GM19240 (cell line): ENCODE measurements around the gene NDRG3.
"Not testable (repeated sequence)": the region's sequence is repeated elsewhere in the genome, so short reads cannot be mapped to it uniquely, and the experiment has no call there.

Experiments used
- DNase-seq: peaks from one replicate; pipeline ENCODE4 v3.0.0; 2011; ENCODE audit warnings: low spot score; ENCODE audit not compliant: insufficient read length

Gene NDRG3

DNA sequence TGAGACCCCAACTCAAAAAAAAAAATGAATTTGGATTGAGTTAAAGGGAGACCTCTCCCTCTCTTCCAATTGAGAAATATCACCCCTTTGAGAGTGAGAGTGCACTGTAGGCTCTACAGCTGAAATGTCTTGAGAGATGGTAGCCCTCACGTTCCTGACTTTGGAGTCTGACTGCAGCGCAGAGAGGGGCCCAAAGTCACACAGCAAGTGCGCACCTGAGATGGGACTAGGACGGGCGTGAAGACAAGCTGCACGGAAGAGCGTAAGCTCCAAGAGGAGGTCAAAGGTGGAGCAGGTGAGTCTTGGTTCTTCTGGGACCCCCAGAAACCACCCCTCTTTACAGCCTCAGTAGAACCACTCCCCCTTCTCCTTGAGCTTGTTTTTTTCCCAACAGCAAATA, 100.5 kb downstream of the NDRG3 start:
- no peak for DNase-seq

DNA sequence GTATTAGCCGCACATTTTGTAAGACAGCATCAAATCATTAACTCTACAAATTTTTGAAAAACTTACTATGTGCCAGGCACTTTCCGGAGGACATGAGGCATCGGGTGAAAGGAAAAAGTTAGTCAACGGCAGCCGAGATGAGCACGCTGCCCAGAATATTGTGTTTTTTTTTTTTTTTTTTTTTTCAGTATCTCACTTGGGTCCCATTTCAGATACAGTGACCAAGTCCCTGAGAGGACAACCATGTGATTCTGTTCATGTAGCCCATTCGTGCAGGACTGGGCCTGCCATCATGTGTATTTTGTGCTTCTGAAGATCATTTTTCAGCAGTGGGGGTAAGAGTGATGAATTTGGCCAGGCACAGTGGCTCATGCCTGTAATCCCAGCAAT, 101.2 kb downstream of the NDRG3 start:
- no peak for DNase-seq

DNA sequence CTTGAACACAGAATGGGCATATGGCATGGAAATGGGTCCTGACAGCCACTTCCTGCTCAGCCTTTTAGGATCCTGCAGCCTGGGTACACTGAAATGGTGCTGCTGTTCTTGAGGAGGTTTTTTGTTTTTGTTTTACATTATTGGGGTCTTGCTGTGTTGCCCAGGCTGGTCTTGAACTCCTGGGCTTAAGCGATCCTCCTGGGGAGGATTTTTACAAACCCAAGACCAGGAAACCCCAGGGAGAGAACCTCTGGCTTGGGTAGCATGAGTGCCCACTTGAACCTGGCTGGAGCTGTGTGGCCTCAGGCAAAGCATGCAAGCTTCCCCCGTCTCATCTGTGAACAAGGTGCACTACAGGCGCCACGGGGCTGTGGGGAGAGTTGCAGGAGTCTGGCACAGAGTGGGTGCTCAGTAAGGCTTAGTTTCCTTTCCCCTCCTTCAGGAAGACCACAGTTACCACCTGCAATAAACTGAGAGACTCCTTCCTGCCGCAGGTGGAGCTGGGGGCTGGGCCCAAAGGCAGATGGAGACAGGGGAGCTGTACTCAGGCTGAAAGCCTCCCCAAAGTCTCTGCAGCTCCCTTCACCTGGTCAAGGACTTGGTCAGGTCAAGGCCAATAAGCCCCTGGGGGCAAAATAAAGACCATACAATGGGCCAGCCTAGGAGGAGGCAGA, 101.7 kb downstream of the NDRG3 start:
- no peak for DNase-seq

DNA sequence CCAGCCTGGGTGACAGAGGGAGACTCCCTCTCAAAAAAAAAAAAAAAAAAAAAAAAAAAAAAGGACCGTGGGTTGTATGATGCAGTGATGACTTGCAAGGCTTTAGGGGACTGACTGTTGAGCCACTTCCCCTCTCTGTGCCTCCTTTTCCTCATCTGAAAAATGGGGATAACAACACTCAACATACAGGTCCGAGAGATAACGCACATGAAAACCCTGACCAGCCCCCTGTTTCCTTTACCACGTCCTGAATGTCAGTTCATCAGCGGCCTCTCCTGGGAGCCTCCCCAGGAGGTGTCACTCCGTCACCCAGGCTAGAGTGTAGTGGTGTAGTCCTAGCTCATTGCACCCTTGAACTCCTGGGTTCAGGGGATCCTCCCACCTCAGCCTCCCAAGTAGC, 103.8 kb downstream of the NDRG3 start:
- no peak for DNase-seq

DNA sequence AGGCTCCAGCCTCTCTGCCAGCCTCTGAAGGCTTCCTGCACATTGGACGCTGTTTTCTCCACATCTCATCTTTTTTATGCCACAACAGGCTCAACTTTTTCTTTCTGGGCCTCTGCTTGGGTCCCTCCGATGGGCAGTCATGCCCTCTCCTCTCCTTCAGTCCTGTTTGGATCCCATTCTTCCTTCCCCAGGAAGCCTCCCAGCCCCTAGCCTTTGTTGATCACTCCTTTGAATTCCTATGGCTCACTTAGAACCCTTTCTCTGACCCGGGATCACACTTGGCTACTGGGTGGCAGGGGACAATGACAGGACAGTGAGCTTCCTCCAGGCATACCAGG, 104.4 kb downstream of the NDRG3 start:
- DNase-seq = no peak

DNA sequence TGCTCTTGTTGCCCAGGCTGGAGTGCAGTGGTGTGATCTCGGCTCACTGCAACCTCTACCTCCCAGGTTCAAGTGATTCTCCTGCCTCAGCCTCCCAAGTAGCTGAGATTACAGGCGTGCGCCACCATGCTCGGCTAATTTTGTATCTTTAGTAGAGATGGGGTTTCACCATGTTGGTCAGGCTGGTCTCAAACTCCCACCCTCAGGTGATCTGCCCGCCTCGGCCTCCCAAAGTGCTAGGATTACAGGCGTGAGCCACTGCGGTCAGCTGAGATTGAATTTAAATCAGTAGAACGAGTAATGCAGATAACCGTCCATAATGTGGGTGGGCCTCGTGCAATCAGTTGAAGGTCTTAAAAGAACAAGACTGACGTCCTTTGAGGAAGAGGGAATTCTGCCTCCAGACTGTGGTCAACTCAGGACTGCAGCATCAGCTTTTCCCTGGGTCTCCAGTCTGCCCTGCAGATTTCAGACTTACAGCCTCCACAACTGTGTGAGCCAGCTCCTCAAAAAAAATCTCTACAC, 107.0 kb downstream of the NDRG3 start:
- DNase-seq = not testable (repeated sequence)

DNA sequence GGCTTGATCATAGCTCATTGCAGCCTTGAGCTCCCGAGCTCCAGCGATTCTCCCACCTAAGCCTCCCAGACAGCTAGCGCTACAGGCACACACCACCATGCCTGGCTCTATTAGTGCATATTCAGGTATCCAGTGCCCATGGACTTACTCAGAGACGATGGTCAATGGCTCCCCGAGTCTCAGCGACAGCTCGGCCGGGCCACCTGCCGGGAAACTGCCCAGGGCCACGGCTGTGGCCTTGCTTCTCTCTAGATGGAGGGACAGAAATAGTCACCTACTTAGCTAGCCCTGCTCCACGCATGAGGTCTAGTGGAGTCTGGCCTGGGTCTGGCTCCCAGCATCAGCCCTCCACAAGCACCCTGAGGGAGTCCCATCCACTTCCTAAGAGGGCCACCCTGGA, 111.5 kb downstream of the NDRG3 start:
- DNase-seq = no peak

DNA sequence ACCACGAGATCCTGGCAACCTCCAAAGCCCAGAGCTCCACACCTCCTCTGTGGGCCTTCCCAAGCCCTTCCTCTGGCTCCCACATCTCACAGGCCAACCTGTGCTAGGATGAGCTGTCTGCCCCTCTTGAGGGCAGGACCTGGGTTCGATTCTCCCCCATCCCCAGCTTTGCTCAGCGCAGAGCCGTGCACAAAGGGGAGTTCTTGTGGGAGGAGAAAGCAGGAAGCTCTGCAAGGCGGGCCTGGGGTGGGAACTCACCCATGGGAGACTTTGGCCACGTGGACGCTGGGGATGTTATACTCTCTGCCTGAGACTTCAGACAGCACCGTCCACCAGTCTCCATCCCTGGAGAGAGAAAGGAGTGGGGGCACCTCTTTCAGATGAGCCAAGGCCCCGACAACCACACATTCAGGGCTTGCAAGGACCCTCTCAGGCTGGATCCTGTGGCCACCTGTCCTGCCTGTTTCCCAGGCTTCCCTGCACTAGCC, 112.6 kb downstream of the NDRG3 start:
- DNase-seq = no peak

DNA sequence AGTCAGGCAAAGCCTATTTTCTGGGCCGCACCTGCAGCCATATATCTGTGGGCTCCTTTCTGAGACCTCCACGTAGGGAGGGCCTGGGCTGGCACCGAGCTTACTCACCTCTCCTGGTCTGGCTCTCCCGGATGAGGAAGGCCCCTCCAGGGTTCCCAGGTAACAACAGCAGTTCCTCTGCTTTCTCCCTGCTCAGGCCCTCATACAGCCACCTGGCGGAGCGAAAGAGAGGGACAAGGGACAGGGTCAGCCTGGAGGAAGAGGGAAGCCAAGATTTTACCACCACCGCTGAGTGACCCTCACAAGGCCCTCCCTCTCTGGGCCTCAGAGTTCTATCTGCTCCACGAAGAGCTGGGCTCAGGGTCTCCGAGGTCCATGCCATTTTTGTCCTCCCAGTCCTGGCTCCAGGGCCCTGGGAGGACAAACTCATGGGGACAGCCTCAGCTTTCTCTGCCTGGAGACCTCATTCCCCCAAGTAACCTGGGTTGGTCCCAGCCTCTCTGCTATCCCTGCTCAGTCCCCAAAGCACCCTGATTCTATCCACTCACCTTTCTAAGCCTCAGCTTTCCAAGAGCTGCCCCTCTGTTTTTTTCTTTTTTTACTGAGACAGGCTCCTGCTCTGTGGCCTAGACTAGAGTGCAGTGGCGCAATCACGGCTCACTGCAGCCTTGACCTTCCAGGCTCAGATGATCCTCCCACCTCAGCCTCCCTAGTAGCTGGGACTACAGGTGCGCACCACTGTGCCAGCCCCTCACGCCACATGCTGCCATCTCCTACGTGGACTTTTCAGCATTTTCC, 113.2 kb downstream of the NDRG3 start:
- DNase-seq = no peak

DNA sequence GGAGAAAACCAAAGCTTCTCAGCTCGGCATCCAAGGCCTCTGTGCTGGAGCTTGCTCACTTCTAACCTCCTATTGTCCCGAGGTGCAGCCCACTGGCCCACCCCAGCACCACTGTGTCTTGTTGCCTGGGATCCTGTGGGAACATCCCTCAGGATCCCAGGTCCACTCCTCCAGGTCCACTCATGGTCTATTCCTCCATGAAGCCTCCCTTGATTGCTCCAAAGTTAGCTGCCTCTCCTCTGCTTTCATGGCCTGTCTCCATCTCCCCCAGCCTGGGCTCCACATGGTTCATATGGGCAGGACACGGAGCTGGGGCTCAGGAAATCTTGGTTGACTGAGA, 113.8 kb downstream of the NDRG3 start:
- DNase-seq = no peak

DNA sequence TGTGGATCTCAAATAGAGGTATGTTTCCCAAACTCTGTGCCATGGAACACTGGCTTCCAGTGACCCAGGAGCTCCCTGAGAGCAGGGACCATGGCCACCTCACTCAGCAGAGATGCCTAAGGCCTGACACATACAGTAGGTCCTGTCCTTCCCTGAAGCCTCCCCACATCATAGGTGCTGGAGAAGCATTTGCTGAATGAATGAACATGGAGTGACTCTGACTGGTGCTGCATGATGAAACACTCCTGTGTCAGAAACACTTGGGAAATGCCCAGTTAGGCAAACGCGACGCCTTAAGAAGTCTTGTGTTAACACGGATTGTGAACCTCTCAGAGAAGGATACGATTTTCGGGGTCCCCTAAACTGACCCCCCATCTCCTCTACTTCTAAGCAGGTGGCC, 114.2 kb downstream of the NDRG3 start:
- DNase-seq = no peak

DNA sequence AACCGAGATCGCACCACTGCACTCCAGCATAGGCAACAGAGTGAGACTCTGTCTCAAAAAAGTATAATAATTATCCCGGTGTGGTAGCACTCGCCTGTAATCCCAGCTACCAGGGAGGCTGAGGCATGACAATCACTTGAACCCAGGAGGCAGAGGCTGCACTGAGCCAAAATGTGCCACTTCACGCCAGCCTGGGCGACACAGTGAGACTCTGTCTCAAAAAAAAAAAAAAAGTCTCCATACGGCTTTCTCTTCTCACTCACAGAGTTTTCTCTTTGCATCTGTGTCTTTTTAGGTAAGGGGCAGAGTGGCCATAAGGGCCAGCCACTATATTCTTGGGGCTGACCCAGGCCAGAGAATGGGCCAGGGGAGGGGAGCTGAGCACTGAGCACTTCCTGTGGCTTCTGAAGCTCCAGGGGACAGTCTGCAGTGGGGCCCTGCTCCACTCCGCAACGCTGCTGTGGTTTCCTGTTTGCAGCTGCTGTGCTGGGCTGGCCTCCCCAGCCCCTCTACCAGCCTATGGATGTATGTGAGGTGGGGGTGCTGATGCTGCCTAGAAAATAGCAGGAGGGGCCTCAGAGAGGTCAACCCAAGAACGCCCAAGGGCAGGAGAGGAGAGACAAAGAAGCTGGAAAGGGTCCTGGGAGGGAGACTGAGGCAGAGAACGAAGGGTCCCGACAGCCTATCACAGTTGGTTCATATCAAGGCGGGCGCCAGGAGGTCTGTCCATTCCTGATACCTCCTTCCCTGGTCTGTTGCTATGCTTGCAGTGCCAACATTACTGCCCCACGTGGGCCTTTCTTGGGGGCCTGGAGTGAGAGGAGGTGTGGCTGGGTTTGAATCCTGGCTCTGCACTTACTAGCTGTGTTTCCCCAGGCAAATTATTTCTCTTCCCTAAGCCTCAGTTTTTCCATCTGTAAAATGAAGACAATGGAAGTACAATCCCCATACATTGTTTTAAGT, 115.9 kb downstream of the NDRG3 start:
- peak; percentile 43 for DNase-seq

DNA sequence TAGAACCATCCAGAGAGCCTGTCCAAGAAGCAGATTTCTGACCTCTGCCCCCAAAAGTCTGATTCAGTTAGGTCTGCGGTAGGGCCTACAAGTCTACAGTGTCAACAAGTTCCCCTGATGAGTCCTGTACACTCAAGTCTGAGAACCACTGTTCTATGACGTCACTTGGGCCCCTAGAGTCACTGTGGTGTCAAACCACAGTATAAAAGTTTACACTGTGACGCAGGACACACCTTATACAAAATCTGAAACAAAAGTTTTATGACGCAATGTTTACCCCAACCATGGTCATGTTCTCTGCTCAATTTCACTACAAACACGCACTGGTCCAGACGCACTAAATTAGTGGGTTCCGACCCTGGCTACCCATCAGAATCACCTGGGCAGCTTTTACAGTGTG, 117.8 kb downstream of the NDRG3 start:
- DNase-seq = no peak

DNA sequence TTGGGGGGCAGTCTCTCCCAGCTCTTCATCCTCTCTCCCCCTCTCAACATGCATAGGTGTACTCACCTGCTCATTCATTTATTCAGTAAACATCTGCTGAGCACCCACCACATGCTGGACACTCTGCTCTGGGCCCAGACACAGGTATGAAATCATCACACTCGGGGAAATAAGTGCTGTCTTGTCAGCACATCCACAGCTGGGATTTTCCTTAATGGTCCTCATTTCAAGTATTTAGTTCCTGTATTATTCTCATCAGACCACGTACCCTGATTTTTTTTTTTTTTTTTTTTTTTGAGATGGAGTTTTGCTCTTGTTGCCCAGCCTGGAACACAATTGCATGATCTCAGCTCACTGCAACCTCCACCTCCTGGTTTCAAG, 121.0 kb downstream of the NDRG3 start:
- DNase-seq = no peak

DNA sequence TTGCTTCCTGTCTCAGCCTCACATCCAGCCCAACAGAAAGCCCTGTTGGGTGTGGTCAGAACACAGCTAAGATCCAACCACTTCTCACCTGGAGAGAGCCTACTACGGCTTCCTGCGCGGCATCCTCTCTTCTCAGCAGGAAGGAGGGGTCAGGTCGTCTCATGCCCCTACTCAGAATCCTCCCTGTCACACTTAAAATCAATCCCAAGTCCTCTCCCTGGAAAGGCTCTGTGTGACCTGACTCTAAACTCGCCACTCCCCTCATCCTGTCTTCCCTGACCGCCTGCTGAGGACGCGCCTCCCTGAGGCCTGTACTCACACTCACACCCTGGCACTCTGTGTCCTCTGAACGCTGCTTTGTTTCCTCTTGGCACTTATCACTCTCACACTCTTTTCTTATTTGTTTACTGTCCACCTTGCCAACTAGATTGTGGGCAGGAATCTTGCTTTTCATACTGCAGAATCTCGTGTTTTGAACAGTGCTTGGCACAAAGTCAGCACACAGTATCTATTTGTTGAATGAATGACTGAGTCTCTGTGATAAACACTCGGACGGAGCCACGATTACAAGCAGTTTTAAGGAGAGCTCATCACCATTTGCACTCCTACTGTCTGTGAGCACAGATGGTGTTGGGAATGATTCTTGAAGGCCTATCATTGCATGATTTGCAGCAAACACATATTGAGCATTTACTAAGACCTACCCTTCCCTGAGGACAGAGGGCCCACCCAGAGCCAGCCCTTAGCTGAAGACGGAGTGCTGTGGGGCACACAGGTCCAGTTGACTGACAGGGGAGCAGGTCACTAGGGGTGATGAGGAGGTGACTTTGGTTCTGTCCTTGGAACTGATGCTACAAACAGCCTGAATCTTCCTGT, 121.6 kb downstream of the NDRG3 start:
- no peak for DNase-seq

DNA sequence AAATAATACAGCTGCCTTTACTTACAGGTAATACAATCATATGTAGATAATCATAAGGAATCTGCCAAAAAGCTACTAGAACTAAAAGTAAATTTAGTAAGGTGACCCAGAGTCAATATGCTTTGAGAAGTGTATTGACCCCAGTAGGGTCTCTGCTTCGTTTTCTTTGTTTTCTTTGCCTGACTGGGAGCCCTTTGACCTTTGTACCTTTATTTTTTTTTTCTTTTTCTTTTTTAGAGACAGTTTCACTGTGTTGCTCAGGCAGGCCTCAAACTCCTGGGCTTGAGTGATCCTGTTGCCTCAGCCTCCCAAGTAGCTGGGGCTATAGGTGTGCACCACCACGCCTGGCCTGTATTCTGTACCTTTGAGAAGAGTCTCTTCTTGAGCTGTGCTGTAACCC, 122.4 kb downstream of the NDRG3 start:
- DNase-seq = no peak

DNA sequence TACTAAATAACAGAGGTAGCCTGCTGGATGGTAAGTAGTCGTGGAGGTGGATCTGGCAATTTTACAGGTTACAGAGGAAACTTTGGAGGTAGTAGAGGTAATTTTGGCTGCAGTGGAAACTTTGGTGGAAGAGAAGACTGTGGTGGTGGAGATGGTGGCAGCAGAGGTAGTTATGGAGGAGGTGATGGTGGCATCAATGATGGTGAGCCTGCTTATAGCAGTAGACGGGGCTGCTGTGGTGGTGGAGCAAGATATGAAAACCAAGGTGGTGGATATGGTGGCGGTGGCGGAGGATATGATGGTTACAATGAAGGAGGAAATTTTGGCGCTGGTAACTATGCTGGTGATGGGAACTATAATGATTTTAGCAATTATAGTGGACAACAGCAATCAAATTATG, 125.0 kb downstream of the NDRG3 start:
- no peak for DNase-seq

DNA sequence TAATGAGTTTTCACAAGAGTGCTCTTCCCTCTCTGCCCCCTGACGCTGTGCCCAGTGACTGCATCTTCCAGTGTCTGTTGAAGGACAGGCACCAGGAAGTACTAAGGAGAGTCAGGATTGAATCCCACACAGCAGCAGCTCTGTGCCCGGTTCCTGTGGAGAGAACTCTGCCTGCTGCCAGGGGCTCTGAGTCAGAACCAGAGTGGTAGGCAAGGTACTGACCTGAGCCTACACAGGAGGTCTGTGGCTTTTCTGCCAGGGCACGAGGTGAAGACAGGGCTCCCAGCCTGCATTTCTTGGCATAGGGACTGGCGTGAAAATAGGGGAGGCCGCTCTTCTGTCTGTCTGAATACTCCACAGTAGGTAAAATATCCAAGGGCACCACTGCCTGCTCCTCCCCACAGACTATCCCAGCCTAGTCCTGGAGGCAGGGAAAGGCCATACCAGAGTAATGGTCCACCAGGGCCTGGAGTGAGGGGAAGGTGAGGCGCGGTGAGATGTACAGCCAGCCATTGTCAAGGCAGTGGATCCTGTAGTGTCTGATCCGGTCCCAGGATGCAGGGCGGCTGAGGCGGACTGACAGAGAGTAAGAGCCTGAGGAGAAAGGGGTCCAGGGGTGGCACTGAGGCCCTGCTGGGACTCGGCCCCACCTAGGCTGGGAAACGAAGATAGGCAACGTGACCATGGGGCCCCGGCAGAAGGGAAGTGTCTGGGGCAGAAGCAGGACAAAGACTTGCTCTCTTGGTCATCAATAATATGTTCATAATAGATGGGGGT, 130.9 kb downstream of the NDRG3 start:
- no peak for DNase-seq

DNA sequence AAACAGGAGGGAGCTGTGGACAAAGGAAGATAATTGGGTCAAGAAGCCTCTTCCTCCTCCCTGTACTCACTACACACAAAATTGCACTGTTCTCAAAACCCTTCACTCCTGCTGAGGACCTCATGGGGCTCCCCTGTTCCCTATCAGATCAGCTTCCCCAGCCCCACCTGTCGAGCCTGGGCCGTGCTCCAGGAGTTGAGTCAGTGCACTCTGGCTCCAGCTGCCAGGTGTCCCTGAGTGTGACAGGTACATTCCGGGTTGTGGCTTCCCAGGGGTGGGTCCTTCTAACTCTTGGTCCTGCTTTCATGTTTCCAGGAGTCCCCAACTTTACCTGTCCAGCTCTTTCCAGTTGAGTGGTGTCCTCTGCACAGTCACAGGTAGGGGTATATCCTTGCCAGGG, 131.9 kb downstream of the NDRG3 start:
- no peak for DNase-seq

DNA sequence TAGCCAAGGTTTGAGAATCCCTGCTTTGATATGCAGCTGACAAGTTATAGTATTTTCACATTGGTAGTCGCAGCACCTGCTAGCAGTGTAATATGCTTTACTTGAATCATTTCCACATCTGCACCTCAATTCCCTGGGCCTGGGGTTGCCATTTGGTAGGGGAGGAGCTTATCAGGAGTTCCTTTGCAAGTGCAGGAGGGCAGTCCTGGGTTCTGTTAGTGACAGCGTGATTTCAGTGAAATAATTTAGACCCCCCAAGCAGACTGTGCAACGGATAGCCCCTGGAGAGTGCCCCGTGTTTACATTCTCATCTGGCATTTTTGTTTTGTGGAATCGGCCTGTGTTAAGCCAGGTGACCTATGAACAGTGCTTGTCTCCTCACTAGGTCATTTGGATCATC, 134.3 kb downstream of the NDRG3 start:
- DNase-seq = no peak
